ENCODE measurements around the gene OBSCN.

Gene OBSCN

GRCh38 chr1:228394571-228395394, 186.9 kb downstream of the OBSCN start:
- no peak for DNase-seq

- DNase-seq, result no peak
These were observed 189.2 kb downstream of the OBSCN start for GRCh38 chr1:228396770-228397662.

DNA sequence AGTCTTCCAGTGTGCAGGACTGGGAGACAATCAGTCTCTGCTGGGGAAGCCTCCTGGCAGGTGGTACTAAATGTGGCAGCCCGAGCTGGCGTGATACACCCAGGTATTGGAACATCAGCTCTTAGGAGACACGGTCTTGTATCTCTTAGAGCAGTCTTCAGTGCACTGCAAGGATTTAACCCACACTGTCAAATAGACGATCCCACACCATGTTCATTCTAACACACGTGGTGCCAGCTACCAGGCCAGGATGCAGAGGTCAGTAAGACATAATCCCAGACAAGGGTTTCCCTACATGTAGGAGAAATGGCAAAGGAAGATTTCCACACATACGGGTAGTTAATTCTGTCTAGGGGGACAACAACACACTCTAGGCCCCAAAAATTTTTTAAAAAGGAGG, 190.1 kb downstream of the OBSCN start:
- DNase-seq, result no peak

GRCh38 chr1:228398741-228399461, 191.1 kb downstream of the OBSCN start:
- DNase-seq, result no peak

DNA sequence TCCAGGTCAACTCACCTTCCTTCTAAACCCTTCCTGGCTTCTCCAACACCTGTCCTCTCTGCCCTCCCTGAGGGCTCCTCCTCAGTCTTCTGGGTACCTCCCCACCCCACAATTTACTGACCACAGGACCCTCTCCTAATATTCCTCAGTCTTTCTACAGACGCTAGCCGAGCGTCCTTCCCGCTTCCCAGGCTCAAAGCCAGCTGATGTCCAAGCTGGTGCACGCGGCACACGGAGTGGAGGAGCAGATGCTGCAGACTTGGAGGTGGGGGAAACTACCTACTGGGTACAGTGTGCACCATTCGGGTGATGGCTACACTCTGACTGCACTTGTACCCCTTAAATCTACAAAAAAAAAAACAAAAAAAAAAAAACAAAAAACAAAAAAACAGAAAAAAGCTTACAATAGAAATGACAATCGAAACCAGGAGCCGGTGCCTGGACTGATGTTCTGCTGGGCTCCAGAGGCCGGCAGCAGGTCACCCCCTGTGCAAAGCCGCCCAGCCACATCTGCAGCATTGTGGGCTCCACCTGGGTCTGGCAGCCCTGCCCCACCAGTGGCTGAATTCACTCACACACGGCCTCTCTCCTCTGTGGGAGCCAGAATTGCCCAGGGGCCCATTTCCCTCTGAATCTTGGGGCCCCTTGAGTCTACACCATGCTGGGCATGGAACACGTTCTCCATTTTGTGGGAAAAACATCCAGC, 191.8 kb downstream of the OBSCN start:
- no peak for DNase-seq

GRCh38 chr1:228400237-228400651, 192.4 kb downstream of the OBSCN start:
- DNase-seq, result no peak

- DNase-seq, result no peak
These were observed 193.0 kb downstream of the OBSCN start for GRCh38 chr1:228400692-228401454.

DNA sequence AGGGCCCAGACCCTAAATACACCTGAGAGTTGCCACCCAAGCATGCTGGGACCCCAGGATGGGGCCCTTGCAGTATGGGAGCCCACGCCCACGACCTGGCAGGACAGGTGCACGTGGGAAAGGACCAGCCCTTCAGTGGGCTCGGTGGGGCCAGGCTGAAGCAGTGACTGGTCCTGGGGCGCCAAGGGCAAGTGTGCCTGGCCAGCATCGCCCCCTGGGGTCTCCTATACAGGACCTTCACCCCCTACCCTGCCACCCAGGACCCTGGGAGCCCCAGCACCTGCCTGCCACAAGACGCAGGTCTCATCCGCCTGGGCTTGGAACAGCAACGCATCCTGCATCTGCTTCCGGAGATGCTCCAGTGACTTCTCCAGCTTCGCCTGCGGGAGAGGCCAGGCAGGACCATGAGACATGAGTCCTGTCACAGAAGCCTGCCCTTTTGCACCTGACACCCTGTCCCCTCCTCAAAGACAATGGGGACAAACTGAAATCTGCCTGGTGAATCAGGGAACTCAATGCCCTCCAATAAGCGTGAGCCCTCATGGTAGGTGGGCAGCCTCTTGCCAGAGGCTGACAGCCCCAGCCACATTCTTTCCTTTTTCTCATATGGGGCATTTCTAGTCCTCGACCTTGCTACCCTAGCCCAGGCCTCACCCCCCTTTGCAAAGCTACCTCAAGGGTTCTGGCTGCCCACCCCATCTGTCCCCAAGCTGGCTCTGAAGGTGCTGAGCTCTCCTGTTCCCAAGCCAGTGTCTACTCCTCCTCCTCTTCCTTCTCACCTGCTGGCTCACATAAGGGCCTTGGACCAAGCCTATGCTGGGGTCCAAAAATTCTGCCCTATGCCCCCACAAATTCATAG, 194.2 kb downstream of the OBSCN start:
- no peak for DNase-seq

DNA sequence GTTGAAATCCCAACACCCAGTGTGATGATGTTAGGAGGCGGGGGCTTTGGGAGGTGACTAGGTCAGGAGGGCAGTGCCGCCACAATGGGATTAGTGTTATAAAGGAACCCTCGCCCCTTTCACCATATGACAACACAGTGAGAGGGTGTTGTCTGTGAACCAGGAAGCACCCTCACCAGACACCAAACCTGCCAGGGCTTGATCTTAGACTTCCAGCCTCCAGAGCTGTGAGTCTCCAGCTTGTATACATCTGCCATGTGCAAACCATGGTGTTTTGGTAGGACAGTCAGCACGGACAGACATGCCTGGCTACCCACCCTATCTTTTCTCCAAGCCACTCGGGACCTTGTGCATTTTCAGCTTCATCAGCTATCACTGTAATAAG, 194.8 kb downstream of the OBSCN start:
- no peak for DNase-seq

DNA sequence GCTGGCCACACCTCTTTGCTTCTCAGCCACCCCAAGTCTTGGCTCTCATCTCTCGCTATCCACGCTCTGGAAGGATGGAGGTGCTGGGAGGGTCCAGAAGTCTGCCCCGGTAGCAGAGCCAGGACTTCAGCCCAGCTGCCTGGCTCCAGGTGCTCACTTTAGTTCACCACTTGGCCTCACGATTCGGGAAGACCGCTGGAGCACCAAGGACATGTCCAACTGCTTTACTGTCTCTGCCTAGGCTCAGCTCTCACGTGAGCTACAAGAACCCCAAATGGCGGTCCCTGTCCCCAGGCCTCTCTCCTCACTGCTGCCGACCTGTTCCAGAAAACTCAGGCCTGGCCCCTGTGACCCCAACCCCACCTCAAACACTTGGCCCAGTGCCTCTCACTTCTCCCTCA, 195.4 kb downstream of the OBSCN start:
- no peak for DNase-seq

DNA sequence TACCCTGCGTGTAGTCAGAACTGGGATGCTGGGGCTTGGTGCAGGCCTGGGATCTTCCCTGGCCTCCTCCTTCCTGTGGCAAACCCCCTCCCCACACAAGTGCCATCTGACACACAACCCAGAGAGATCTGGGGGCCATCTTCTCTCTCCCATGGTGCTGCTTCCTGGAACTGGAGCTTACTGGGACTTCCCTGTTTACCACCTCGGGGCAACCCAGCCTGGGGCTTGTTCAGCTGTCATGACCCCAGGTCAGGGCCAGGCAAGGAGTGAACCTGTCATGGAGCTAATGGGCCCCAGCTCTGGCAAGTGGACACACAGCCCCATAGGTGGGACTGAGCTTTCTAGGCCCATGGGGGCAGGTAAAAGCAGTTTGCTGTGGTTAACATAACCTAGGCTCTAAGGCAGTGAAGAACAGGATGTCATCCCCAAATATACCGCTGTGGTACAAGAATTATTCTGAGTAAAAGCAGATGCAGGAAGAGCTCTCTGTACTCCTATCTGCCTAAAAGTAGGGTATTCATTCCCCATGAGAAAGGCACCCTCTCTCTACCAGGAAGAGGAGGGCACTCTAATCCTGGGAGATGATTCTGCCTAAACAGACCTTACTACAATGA, 196.4 kb downstream of the OBSCN start:
- DNase-seq, result no peak

DNA sequence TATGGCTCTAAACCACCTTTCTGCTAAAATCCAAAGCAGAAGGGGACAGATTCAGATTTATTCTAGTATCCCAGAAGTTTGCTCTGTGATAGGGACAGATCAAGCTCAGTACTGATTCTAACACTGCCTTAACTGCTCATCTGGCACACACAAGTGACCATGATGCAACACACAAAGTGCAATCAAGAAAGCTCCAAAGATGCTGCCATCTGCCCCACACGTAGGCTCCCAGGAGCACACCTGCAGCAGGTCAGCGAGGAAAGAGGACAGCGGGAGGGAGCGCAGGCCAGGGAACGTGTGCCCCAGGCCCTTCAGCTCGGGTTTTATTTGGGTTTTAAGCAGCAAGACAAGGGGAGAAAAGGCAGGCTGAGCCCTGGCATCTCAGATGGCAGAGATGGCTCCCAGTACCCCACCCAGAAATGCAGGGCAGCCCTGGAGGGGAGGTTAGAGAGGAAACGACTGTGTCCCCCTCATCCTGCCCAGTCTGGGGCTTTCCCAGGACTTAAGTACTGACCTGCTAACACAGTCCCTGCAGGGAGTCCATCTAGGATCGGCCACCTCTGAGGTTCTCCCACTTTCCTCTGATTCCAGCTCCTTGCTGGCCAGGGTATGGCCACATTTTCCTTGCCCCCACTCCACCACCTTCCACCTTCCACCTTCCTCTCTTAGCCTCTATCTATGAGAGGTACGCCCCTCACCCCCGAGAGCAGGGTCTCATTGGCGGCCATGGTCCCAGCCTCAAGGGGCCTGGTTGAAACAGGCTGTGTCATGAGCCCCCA, 197.5 kb downstream of the OBSCN start:
- no peak for DNase-seq

- no peak for DNase-seq
These were observed 198.1 kb downstream of the OBSCN start for GRCh38 chr1:228405979-228406228.

DNA sequence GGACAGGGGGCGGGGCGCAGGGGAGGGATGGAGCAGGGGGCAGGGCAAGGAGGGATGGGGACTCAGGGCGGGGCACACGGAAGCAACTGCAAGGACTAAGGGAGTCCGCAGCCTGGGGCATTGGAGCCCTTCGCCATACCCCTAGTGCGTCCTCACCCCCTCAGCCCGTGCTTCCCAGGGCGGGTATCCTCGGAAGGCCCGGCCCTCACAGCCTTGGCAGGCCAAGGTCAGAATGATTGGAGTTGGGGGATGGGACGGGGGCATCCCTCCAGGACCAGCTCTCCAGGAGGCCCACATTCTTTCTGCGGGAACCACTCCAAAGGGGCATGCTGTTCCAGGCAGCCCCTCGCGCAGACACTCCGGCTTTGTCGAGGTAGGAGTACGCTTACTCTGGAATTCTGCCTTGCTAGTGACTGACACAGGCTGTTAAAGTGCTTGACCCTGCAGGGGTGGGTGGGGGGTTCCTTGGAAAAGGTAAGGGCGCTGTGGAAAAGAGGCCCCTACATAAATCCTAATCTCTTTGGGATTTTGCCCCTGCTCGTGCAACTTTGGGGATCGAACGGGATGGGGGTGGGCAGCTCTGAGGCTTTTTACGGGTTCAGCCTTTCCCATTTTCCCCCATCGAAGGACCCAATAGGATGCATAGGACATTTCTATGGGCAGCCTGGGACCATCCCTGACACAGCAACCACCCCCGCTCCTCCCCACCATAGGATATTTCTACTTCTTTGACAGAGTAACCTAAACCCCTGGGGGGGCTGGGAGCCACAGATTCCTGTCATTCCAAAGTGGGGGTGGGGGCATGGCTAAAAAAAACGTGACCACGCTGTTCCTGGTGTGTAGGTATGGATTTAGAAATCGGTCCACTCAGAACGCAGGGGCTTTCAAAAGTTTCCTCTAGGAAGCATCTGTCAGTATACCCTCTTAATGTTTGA, 199.5 kb downstream of the OBSCN start:
- DNase-seq, result no peak

DNA sequence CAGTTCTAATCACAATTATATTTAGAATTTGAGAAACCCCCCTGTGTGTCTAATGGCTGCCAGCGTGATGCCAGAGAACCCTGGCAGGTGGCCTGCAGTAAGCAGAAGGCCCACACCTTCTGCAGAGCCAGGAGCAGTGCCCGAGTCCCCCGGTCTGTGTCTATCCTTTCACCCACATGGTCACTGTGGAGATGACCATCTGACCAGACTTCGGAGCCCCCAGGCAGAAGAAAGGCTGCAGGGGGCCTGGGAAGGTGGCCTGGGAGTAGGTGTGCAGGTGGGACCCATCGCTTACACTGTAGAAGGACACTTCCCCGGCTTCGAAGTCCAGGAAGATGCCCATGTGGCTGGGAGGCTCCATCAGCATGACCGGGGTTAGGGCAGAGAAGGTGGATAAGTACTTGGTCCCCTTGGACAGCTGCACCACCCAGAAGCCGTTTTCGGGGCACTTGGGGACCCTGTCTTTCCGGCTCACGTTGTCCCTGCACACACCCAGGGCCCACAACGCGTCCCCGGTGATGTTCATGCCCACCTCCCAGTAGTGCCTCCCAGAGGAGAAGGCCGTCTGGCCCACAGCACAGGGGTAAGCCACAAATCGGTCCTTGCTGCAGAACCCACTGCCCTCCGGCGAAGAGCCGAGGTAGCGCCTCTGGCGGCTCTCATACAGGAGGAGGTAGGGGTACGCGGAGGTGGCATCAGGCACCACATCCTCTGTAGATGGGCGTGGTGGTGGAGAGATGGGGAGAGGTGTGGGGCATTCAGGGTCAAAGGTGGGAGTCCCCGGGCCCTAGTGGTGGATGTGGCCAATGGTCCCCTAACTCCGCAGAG, 200.4 kb downstream of the OBSCN start:
- no peak for DNase-seq

DNA sequence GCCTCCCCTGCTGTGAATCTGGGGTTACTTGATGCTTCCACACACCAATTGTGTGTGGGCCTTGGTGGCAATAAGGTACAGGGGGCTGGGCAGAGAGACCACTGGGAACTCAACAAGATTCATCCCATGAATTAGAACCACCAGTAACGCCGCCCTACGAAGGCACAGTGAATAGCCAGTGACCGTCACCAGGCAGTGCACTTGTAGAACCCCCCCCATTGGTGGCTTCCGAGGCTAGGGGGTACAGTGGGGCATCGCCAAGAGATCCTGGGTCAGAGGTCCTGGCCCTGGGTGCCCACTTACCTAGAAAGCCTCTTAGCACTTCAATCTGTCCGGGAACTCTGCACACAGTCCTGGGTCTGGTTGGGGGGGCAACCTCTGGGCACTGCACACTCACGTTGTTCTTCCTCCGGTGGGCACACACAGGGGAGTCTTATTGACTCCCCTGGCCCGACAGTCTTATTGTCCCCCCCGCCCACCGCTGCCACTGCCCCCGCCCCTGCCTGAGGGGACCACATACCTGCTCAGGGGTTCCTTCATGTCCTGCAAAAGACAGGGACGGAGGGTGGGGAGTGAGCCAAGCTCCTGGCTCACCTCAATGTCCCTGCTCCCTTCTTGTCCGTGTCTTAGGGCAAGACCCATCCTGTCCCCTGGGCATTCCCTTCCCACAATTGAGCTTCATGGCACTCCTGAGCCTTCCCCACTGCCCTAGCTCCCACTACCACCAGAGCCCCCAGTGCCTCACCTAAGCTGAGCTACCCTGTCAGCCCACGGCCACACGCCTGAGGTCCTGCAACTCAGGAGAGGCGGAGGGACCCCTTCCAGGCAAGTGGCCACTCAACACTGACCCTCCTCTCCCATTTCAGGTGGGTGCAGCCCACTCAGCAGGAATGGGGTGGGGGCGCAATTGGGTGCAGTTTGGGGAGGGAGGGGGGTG, 201.3 kb downstream of the OBSCN start:
- no peak for DNase-seq

DNA sequence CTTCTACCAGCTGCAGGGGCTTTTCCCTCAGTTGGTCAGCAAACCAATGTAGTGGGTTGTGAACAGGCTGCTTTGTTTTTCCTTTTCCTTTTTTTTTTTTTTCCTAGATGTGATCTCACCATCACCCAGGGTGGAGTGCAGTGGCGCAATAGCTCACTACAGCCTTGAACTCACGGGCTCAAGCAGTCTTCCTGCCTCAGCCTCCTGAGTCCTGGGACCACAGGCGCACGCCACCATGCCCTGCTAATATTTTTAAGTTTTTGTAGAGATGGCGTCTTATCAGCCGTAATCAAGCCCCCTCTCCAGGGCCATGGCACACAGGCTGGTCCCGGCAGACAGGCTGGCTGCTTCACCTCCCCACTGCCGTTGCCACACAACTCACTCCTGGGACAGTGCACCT, 202.2 kb downstream of the OBSCN start:
- DNase-seq, result no peak
